GM23338 (cell line): ENCODE results near the gene OR6J1. TPM values are rescaled to one million over a fixed set of nuclear protein-coding genes. Genes with fewer than 3 reads are reported as not detected.

Experiments
- ATAC-seq: fragments of 200-7000 bp; cut with Tn5 transposase; 3 replicates; pipeline ENCODE4 v1.9.1; 2020
- DNase-seq: peaks from one replicate; pipeline ENCODE4 v3.0.0-alpha.2; 2015; ENCODE audit warnings: low spot score
- H2AFZ ChIP-seq: fragments of 200-600 bp; sonication (generic); 2 replicates; pipeline ENCODE4 v1.8.0; 2016; ENCODE audit warnings: antibody characterized with exemption, mild to moderate bottlenecking, moderate library complexity
- H3F3A ChIP-seq: fragments of 200-600 bp; sonication (generic); replicated peaks from 2 replicates; pipeline ENCODE4 v1.8.0; 2017; ENCODE audit warnings: antibody characterized with exemption, mixed run types, low read depth
- H3K27ac ChIP-seq: fragments of 200-600 bp; sonication (generic); 2 replicates; pipeline ENCODE4 v1.6.1; 2016; ENCODE audit warnings: low read depth
- H3K27me3 ChIP-seq: fragments of 200-600 bp; sonication (generic); 2 replicates; pipeline ENCODE4 v1.8.0; 2016; ENCODE audit warnings: mild to moderate bottlenecking, mixed run types, moderate library complexity; ENCODE audit not compliant: insufficient read depth
- H3K36me3 ChIP-seq: fragments of 200-600 bp; sonication (generic); 2 replicates; pipeline ENCODE4 v1.8.0; 2016; ENCODE audit warnings: mild to moderate bottlenecking; ENCODE audit not compliant: insufficient read depth
- H3K4me1 ChIP-seq: fragments of 200-600 bp; sonication (generic); 2 replicates; pipeline ENCODE4 v1.8.0; 2016; ENCODE audit warnings: mild to moderate bottlenecking, moderate library complexity; ENCODE audit not compliant: insufficient read depth
- H3K4me2 ChIP-seq: fragments of 200-600 bp; sonication (generic); 2 replicates; pipeline ENCODE4 v1.7.1; 2017; ENCODE audit warnings: mixed run types
- H3K4me3 ChIP-seq: fragments of 200-600 bp; sonication (generic); 2 replicates; pipeline ENCODE4 v1.6.1; 2016; ENCODE audit warnings: mixed run types
- H3K79me2 ChIP-seq: fragments of 200-600 bp; sonication (generic); replicated peaks from 2 replicates; pipeline ENCODE4 v1.8.0; 2017; ENCODE audit warnings: mild to moderate bottlenecking; ENCODE audit not compliant: insufficient read depth
- H3K9me2 ChIP-seq: fragments of 200-600 bp; sonication (generic); 2 replicates; pipeline ENCODE4 v1.8.0; 2017; ENCODE audit not compliant: insufficient read depth
- H4K20me1 ChIP-seq: fragments of 200-600 bp; sonication (generic); replicated peaks from 2 replicates; pipeline ENCODE4 v1.8.0; 2017; ENCODE audit warnings: mild to moderate bottlenecking; ENCODE audit not compliant: insufficient read depth
- H3K27ac Mint-ChIP-seq: 2 replicates; pipeline ENCODE4 v1.8.0; 2020; ENCODE audit warnings: inconsistent platforms, mild to moderate bottlenecking, moderate library complexity, mixed read lengths
- H3K27me3 Mint-ChIP-seq: 3 replicates; pipeline ENCODE4 v1.8.0; 2022; ENCODE audit warnings: low read depth, mild to moderate bottlenecking, moderate library complexity, mixed read lengths, inconsistent platforms; ENCODE audit not compliant: insufficient read depth, poor library complexity
- H3K36me3 Mint-ChIP-seq: 3 replicates; pipeline ENCODE4 v1.8.0; 2021; ENCODE audit warnings: low read depth, mild to moderate bottlenecking, inconsistent platforms, moderate library complexity, mixed read lengths
- H3K4me1 Mint-ChIP-seq: 3 replicates; pipeline ENCODE4 v1.8.0; 2020; ENCODE audit warnings: mild to moderate bottlenecking, inconsistent platforms, mixed read lengths
- H3K4me3 Mint-ChIP-seq: 3 replicates; pipeline ENCODE4 v1.8.0; 2021; ENCODE audit warnings: moderate library complexity, mild to moderate bottlenecking, inconsistent platforms, mixed read lengths
- H3K9me3 Mint-ChIP-seq: 3 replicates; pipeline ENCODE4 v1.8.0; 2020; ENCODE audit warnings: moderate library complexity, mild to moderate bottlenecking, inconsistent platforms, mixed read lengths
- NANOG ChIP-seq: IDR thresholded peaks from 2 replicates; pipeline ENCODE4 v1.6.1; 2016; ENCODE audit warnings: antibody characterized with exemption, borderline replicate concordance
- POLR2AphosphoS5 ChIP-seq: IDR thresholded peaks from 2 replicates; pipeline ENCODE4 v1.6.1; 2016; ENCODE audit warnings: antibody characterized with exemption, low read depth
- REST ChIP-seq: IDR thresholded peaks from one replicate; pipeline ENCODE4 v1.6.1; 2018; ENCODE audit warnings: antibody characterized with exemption; ENCODE audit not compliant: unreplicated experiment
- ZNF462 ChIP-seq: fragments of 250-450 bp; sonication (Bioruptor Pico); IDR thresholded peaks from 2 replicates; pipeline ENCODE4 v1.5.0; 2020; ENCODE audit warnings: mild to moderate bottlenecking, moderate library complexity
- polyA plus RNA-seq: library from polyadenylated mRNA; unstranded; fragments of >200 nt; fragmentation: Nextera tagmentation; extraction: Ambion mirVana; gene quantifications from 2 replicates; pipeline ENCODE4 v1.2.1, GENCODE V29; 2016
- total RNA-seq: library from RNA; depleted of rRNA; stranded (reverse); fragments of >200 nt; shearing (Covaris generic); gene quantifications from 2 replicates; pipeline ENCODE4 v1.2.3, GENCODE V29; 2014

The OR6J1 gene
- total and polyA plus RNA-seq, 2 experiments from 2014 or later = not detected

GRCh38 chr14:22646570-22647254 is 2.6 kb upstream of the OR6J1 start:
- Histone ChIP-seq H3K27ac (no peak overlapping the region), H3K79me2 (no peaks in the 10 kb centered on the region), H3K4me2 (no peak overlapping the region), H3K9me2 (no peaks in the 10 kb centered on the region), H2AFZ (no peak overlapping the region), H3K4me3 (no peak overlapping the region), H3K27me3 (no peaks in the 10 kb centered on the region), H3F3A (no peaks in the 10 kb centered on the region), H3K36me3 (no peaks in the 10 kb centered on the region), H4K20me1 (no peaks in the 10 kb centered on the region), H3K4me1 (no peaks in the 10 kb centered on the region)
- no peak overlapping the region for H3K4me3 Mint-ChIP-seq
- H3K9me3 Mint-ChIP-seq = no peaks in the 10 kb centered on the region
- ATAC-seq (no peak), DNase-seq (no peak)
- no peaks in the 10 kb centered on the region for H3K36me3 Mint-ChIP-seq
- peaks cover 2% of the 10 kb centered on the region for H3K27me3 Mint-ChIP-seq
- TF ChIP-seq REST (no peak), ZNF462 (CRISPR knock-in tag) (no peak), NANOG (no peak), POLR2AphosphoS5 (no peak)
- H3K27ac Mint-ChIP-seq = no peak overlapping the region
- no peaks in the 10 kb centered on the region for H3K4me1 Mint-ChIP-seq
